Measurements from ENCODE around the gene DUSP2. TPM values are rescaled to one million over a fixed set of nuclear protein-coding genes. Genes with fewer than 3 reads are reported as not detected.

The DUSP2 gene
- total RNA-seq, 1 donor, result 3.3 TPM

- H4K20me1 ChIP-seq (ENCODE audit: insufficient read depth, low read length), result no peaks in the 10 kb centered on the region
- H3K4me2 ChIP-seq (ENCODE audit: insufficient read depth, low read length), result no peak overlapping the region
- DNase-seq (ENCODE audit: insufficient read length, low spot score, missing footprints), result peak; percentile 64
- peaks cover 21% of the 10 kb centered on the region for H3K4me1 ChIP-seq (ENCODE audit: insufficient read depth, low read length)
- H3K27me3 ChIP-seq (ENCODE audit: insufficient read depth, low read length), result no peaks in the 10 kb centered on the region
- no peak overlapping the region for H3K4me3 ChIP-seq (ENCODE audit: insufficient read depth, low read length)
- no peaks in the 10 kb centered on the region for H3K9me3 ChIP-seq (ENCODE audit: low read depth, low read length)
- TF ChIP-seq CTCF (IDR thresholded peaks at IDR 0.05; ENCODE audit: extremely low read depth, low read depth, low read length), result no peak
- H3K36me3 ChIP-seq (ENCODE audit: insufficient read depth, low read length), result no peaks in the 10 kb centered on the region
- H3K79me2 ChIP-seq (ENCODE audit: insufficient read depth, low read length), result no peaks in the 10 kb centered on the region
- H3K27ac ChIP-seq (ENCODE audit: low read depth, low read length), result no peak overlapping the region
- H2AFZ ChIP-seq (ENCODE audit: low read length), result no peak overlapping the region
These were observed 5.8 kb upstream of the DUSP2 start for GRCh38 chr2:96150791-96151594.

- no peak overlapping the region for H3K4me2 ChIP-seq (ENCODE audit: insufficient read depth, low read length)
- H3K4me1 ChIP-seq (ENCODE audit: insufficient read depth, low read length), result peaks cover 28% of the 10 kb centered on the region
- H3K27me3 ChIP-seq (ENCODE audit: insufficient read depth, low read length), result no peaks in the 10 kb centered on the region
- peak; percentile 68 for DNase-seq (ENCODE audit: insufficient read length, low spot score, missing footprints)
- H3K4me3 ChIP-seq (ENCODE audit: insufficient read depth, low read length), result no peak overlapping the region
- no peak overlapping the region for H2AFZ ChIP-seq (ENCODE audit: low read length)
- TF ChIP-seq CTCF (IDR thresholded peaks at IDR 0.05; ENCODE audit: extremely low read depth, low read depth, low read length), result no peak
- no peaks in the 10 kb centered on the region for H3K36me3 ChIP-seq (ENCODE audit: insufficient read depth, low read length)
- H3K27ac ChIP-seq (ENCODE audit: low read depth, low read length), result no peak overlapping the region
- no peaks in the 10 kb centered on the region for H3K9me3 ChIP-seq (ENCODE audit: low read depth, low read length)
- no peaks in the 10 kb centered on the region for H4K20me1 ChIP-seq (ENCODE audit: insufficient read depth, low read length)
- H3K79me2 ChIP-seq (ENCODE audit: insufficient read depth, low read length), result no peaks in the 10 kb centered on the region
These were observed 4.9 kb upstream of the DUSP2 start for GRCh38 chr2:96150007-96150640.

- H3K4me3 ChIP-seq (ENCODE audit: insufficient read depth, low read length), result no peak overlapping the region
- TF ChIP-seq CTCF (IDR thresholded peaks at IDR 0.05; ENCODE audit: extremely low read depth, low read depth, low read length), result no peak
- H3K4me1 ChIP-seq (ENCODE audit: insufficient read depth, low read length), result peaks cover 34% of the 10 kb centered on the region
- H3K9me3 ChIP-seq (ENCODE audit: low read depth, low read length), result no peaks in the 10 kb centered on the region
- no peaks in the 10 kb centered on the region for H3K27me3 ChIP-seq (ENCODE audit: insufficient read depth, low read length)
- no peaks in the 10 kb centered on the region for H3K36me3 ChIP-seq (ENCODE audit: insufficient read depth, low read length)
- peak; percentile 99 for DNase-seq (ENCODE audit: insufficient read length, low spot score, missing footprints)
- H3K79me2 ChIP-seq (ENCODE audit: insufficient read depth, low read length), result peaks cover 5% of the 10 kb centered on the region
- H3K27ac ChIP-seq (ENCODE audit: low read depth, low read length), result peak overlapping the region; percentile 66
- peaks cover 3% of the 10 kb centered on the region for H4K20me1 ChIP-seq (ENCODE audit: insufficient read depth, low read length)
- H2AFZ ChIP-seq (ENCODE audit: low read length), result peak overlapping the region; percentile 57
- H3K4me2 ChIP-seq (ENCODE audit: insufficient read depth, low read length), result peak overlapping the region; percentile 28
These were observed 3.4 kb upstream of the DUSP2 start for GRCh38 chr2:96148410-96149217.

All from osteoblast (primary cell).